Naive thymus-derived CD8-positive, alpha-beta T cell (primary cell): ENCODE data around the gene ME3. TPM values are rescaled to one million over a fixed set of nuclear protein-coding genes. Genes with fewer than 3 reads are reported as not detected.

Experiments
- ATAC-seq, 2 donors: fragments of 150-1000 bp; cut with Tn5 transposase in 1 of 2; sonication (Bioruptor Pico), chemical (Tn5 transposase) in 1 of 2; 1 replicate in 1 of 2; 2 replicates in 1 of 2; pipeline ENCODE4 v1.10.0; 2021; ENCODE audit warnings: mild to moderate bottlenecking in 2 of 2, moderate library complexity in 2 of 2
- POLR2A ChIA-PET: fragments of 350-600 bp; sonication (Branson Sonifier 250); formaldehyde crosslinking; loops from one replicate; lab custom pipeline; 2021; ENCODE audit warnings: antibody characterized with exemption; lab: Charles Lee
- DNase-seq, 10 donors: peaks; one replicate each; pipeline versions ENCODE4 v3.0.0 to v3.0.0-alpha.2; 2020 to 2022
- H3K27ac Mint-ChIP-seq, 10 donors: one replicate each; pipeline ENCODE4 v1.8.0; 2020 to 2022; ENCODE audit warnings: mild to moderate bottlenecking in 10 of 10, mixed read lengths in 10 of 10, moderate library complexity in 4 of 10, inconsistent platforms in 1 of 10
- H3K27me3 Mint-ChIP-seq, 5 donors: one replicate each; pipeline ENCODE4 v1.8.0; 2021 to 2022; ENCODE audit warnings: mixed read lengths in 5 of 5
- H3K36me3 Mint-ChIP-seq, 3 donors: one replicate each; pipeline ENCODE4 v1.8.0; 2020 to 2022; ENCODE audit warnings: mixed read lengths in 3 of 3, mild to moderate bottlenecking in 2 of 3, inconsistent platforms in 1 of 3
- H3K4me1 Mint-ChIP-seq, 4 donors: one replicate each; pipeline ENCODE4 v1.8.0; 2021 to 2022; ENCODE audit warnings: mixed read lengths in 4 of 4
- H3K4me3 Mint-ChIP-seq, 10 donors: one replicate each; pipeline ENCODE4 v1.8.0; 2020 to 2022; ENCODE audit warnings: mild to moderate bottlenecking in 10 of 10, mixed read lengths in 10 of 10, moderate library complexity in 6 of 10, inconsistent platforms in 1 of 10
- H3K9me3 Mint-ChIP-seq, 9 donors: one replicate each; pipeline ENCODE4 v1.8.0; 2020 to 2022; ENCODE audit warnings: mixed read lengths in 9 of 9, mild to moderate bottlenecking in 3 of 9, inconsistent platforms in 1 of 9, moderate library complexity in 1 of 9
- polyA plus RNA-seq, 3 donors: library from polyadenylated mRNA; unstranded; fragments of 300-500 nt; fragmentation: Illumina TruSeq; gene quantifications; one replicate each; pipeline ENCODE4 v1.2.3, GENCODE V29; 2021
- total RNA-seq, 8 experiments: library from RNA in 2 of 8; stranded (reverse) in 2 of 8; gene quantifications; one replicate each; pipeline ENCODE4 v1.2.3 and lab custom pipeline; 2021 to 2026

Gene ME3
- total and polyA plus RNA-seq, 5 experiments from 2014 or later = 0.48 to 2.5 (median 1.1) TPM

DNA sequence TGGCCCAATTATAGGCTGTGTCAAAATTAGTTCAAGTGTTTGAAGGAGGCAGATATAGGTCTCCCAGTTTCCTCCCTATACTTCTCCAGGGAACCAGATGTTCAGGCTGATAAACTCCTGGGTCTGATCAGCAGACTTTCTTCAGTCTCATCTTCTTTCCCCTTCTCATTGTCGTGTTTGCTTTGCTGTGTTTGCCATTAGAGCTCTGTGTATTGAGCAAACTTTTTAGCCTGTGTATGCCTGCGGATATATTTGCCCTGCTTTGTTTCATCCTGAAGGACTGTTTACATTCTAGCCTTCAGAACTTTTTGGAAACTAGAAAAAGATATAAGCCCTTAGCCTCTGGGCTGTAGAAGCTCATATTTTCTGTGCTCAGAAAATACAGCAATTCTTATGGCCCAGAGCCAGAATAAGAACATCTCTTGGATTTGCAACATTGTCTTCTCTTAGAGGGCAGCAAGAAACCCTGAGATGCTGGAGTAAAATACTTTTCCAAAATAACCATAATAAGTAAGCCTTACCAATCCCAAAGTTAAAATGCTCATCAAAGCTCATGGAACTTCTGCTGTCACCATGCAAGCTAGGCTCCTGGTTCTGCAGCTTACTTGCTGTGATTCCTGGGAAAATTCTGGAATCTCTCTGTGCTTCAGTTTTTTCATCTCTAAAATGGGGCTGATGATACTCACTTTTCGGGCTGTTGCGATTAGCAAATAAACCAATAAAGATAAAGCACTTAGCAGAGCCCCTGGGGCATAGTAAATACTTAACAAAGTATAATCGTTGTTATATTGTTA lies 34.1 kb upstream of the ME3 start:
- peaks cover 0 to 6% (median 2%) of the 10 kb centered on the region in 3 donors for H3K36me3 Mint-ChIP-seq
- no peaks in the 10 kb centered on the region for H3K4me1 Mint-ChIP-seq
- ATAC-seq = no peak
- POLR2A ChIA-PET = no interaction called here
- H3K9me3 Mint-ChIP-seq = peaks cover 0 to 12% (median 5%) of the 10 kb centered on the region in 9 donors
- DNase-seq = no peak
- H3K27ac Mint-ChIP-seq = no peak overlapping the region
- H3K27me3 Mint-ChIP-seq = peaks cover 2 to 29% (median 10%) of the 10 kb centered on the region in 5 donors
- no peak overlapping the region for H3K4me3 Mint-ChIP-seq

DNA sequence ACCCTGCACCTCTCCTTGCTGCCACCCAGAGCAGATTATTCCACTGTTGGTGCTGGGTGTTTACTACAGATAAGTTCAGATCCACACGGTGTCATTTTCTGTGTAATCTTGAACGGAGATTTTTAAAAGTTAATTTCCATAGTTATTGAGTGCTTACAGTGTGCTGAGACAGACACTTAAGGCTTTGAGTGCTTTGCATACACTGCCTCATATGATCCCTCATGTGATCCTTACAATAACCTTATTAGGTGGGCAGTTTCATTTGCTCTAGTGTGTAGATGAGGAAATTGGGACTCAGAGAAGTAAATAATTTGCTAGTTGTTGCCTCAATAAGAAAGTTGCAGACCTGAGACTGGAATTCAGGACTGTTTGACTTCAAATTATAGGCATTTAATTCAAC lies 32.3 kb upstream of the ME3 start:
- Mint-ChIP-seq H3K27ac (no peak overlapping the region), H3K9me3 (peaks cover 0 to 5% (median 0%) of the 10 kb centered on the region in 9 donors), H3K4me3 (no peak overlapping the region), H3K27me3 (peaks cover 2 to 29% (median 10%) of the 10 kb centered on the region in 5 donors), H3K36me3 (no peaks in the 10 kb centered on the region), H3K4me1 (no peaks in the 10 kb centered on the region)
- DNase-seq (no peak), ATAC-seq (no peak)
- POLR2A ChIA-PET = no interaction called here

DNA sequence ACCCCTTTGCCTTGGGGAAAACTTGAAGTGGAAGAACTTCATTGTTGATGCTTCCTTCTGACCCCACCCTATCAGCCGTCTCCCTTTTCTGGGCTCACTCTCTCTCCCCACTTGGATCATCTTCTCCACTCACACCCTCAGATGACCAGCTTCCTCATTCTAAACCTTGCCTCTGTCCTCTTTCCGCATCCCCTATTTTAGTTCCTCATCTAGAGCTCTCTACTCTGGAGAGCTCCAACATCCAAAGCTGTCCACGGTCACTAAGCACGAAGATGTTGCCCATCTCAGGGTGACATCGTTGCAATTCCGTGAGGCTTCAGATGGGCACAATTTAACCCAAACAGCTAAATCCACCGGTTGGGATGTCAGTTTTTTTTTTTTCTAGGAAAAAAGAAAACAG lies 31.6 kb upstream of the ME3 start:
- DNase-seq = no peak
- Mint-ChIP-seq H3K27ac (no peak overlapping the region), H3K9me3 (peaks cover 0 to 2% (median 0%) of the 10 kb centered on the region in 9 donors), H3K4me1 (no peaks in the 10 kb centered on the region), H3K27me3 (peaks cover 2 to 29% (median 10%) of the 10 kb centered on the region in 5 donors), H3K36me3 (no peaks in the 10 kb centered on the region), H3K4me3 (no peak overlapping the region)
- POLR2A ChIA-PET = no interaction called here
- ATAC-seq = no peak

DNA sequence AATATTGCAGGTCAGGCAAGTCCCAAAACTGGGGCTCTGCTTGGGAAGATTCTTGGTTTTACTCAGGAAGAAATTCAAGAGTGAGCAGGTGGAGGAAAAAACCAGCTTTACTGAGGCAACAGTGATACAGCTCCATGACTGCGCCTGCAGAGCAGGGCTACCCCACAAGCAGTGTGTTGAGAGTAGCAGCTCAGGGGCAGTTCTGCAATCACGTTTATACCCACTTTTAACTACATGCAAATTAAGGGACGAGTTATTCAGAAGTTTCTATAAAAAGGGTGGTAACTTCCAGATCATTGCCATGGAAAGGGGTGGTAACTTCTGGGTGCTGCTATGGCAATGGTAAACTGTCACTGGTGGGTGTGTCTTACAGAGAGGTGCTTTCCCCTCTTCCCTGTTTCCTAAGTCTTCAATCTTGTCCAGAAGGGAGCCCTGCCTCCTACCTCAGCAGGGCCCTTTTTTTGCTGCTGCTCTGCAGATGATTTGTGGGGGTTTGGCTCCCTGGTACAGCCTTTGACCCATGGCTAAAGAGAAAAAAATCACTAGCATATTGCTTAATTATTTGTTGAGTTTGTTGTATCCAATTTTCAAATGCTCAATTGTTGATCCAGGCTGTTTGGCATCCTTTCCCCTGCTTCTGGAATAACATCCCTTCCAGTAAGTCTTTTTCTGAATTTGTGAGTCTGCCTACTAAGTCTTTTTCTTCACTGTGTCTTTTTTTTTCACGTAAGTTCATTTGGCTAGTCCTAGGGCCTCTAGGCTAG lies 30.0 kb upstream of the ME3 start:
- Mint-ChIP-seq H3K9me3 (no peaks in the 10 kb centered on the region), H3K4me1 (no peaks in the 10 kb centered on the region), H3K4me3 (no peak overlapping the region), H3K27ac (no peak overlapping the region), H3K27me3 (peaks cover 2 to 16% (median 7%) of the 10 kb centered on the region in 5 donors), H3K36me3 (no peaks in the 10 kb centered on the region)
- DNase-seq (no peak), ATAC-seq (no peak)
- POLR2A ChIA-PET = no interaction called here

DNA sequence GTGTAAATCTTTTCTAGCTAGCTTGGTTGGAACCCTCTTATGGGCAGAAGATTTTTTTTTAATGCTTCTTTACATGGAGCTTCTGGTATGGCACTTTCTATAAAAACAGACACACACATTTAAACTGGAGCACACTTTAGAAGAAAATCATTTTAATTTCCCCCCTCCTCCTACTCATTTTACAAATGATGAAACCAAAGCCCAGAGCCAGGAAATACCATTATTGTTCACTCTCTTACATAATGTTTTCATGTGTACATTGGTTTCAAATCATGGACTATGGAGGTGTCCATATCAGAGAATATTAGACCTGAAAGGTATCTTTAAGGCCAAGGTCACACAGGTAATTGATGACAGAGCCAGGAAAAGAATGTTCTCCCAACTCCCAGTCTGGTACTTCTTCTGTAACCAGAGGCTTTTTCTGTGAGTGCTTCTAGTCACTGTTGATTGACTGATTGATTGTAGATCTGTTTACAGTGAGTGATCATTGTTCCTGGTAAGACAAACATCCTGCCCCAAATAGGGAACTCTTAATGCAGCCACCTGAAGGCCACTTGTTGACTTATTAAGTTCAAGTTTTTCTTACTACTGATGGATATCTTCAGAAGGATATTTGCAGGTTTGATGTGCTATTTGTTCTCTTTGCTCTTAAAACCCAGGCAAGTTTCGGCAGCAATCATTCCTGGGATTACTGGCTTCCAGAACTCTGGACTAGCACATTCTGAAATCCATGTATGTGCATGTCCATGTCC lies 26.8 kb upstream of the ME3 start:
- POLR2A ChIA-PET = no interaction called here
- H3K36me3 Mint-ChIP-seq = no peaks in the 10 kb centered on the region
- no peak overlapping the region for H3K27ac Mint-ChIP-seq
- H3K27me3 Mint-ChIP-seq = peaks cover 0 to 8% (median 1%) of the 10 kb centered on the region in 5 donors
- no peak for ATAC-seq
- H3K4me1 Mint-ChIP-seq = no peaks in the 10 kb centered on the region
- H3K9me3 Mint-ChIP-seq = no peaks in the 10 kb centered on the region
- H3K4me3 Mint-ChIP-seq = no peak overlapping the region
- DNase-seq = no peak

DNA sequence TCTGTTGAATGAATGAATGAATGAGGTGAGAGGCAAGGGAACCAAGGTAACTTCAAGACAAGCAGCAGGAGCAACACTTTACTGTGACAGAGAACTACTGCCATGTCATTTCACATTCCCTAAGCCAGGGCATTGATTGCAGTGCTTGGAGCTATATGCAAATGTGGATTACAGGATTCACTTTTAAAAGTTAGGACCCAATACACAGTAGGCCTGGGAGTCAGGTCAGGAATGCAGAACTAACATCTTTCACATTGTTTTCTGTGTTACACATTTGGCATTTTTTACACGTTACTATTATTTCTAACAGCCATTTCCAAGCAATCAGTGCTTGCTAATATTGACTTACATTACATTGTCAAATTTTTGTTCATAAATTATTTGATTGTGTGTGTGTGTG lies 26.2 kb upstream of the ME3 start:
- H3K27ac Mint-ChIP-seq = no peak overlapping the region
- ATAC-seq = no peak
- DNase-seq = no peak
- H3K4me3 Mint-ChIP-seq = no peak overlapping the region
- H3K4me1 Mint-ChIP-seq = no peaks in the 10 kb centered on the region
- H3K27me3 Mint-ChIP-seq = peaks cover 0 to 6% (median 1%) of the 10 kb centered on the region in 5 donors
- POLR2A ChIA-PET = no interaction called here
- no peaks in the 10 kb centered on the region for H3K36me3 Mint-ChIP-seq
- H3K9me3 Mint-ChIP-seq = no peaks in the 10 kb centered on the region

DNA sequence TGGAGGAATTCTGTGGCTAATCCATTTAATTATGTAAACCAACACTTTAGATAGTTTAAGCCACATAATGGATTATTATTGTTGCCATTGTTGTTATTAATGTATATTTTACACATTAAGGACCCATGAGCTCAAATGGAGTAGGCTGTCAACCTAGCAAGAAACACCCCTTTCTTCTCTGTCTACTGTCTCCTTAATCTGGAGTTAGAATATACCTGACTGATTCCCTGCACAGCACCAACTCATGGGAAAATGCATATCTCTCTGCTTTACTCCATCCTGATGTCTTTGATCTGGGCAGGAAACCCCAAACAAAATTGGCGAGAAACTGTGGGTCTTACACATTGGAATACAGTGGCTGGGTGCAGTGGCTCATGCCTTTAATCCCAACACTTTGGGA lies 24.0 kb upstream of the ME3 start:
- no peak for DNase-seq
- H3K4me1 Mint-ChIP-seq = peaks cover 0 to 2% (median 0%) of the 10 kb centered on the region in 4 donors
- no peaks in the 10 kb centered on the region for H3K36me3 Mint-ChIP-seq
- no peak overlapping the region for H3K4me3 Mint-ChIP-seq
- no peaks in the 10 kb centered on the region for H3K9me3 Mint-ChIP-seq
- H3K27ac Mint-ChIP-seq = peak overlapping the region in 1 of 10 donors; percentile 8
- POLR2A ChIA-PET = no interaction called here
- no peak for ATAC-seq
- peaks cover 2 to 13% (median 8%) of the 10 kb centered on the region in 5 donors for H3K27me3 Mint-ChIP-seq

DNA sequence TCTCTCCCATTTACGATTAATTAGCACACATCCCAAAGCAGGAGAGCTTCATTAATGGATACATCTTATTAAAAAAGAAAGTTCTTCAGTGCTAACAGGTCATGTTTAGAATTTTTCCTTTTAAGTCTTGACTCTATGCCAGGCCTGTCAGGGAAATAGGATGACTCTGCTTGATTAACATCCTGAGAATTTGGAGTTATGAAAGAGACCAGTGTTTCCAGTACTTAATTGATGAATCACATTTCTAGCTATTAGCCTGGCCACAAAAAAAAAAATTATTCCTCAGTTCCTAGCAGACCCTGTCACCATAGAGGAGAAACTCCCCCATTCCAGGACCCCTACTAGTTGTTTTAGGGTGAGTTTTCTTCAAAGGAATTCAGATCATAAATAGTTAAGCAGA lies 23.6 kb upstream of the ME3 start:
- no peak overlapping the region for H3K4me3 Mint-ChIP-seq
- no peak overlapping the region for H3K27ac Mint-ChIP-seq
- peaks cover 0 to 2% (median 0%) of the 10 kb centered on the region in 4 donors for H3K4me1 Mint-ChIP-seq
- DNase-seq (no peak), ATAC-seq (no peak)
- peaks cover 2 to 13% (median 8%) of the 10 kb centered on the region in 5 donors for H3K27me3 Mint-ChIP-seq
- H3K9me3 Mint-ChIP-seq = no peaks in the 10 kb centered on the region
- H3K36me3 Mint-ChIP-seq = no peaks in the 10 kb centered on the region
- POLR2A ChIA-PET = no interaction called here

DNA sequence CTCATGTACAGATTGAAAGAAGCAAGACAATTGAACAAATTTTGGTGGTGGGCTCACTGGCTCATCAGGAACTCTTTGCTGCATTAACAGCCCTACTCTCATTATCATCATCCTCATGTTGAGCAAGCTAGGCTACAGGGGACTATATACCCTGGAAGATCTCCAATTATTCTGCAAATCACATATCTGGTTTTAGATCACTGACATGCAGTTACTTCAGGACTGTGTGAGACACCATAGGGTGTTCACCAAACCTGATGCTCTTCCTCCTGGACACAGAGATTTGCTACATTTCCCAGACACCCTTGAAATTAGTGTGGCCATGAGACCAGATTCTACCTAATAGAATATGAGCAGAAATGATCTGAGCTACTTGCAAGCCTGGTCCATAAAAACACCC lies 23.0 kb upstream of the ME3 start:
- H3K36me3 Mint-ChIP-seq = no peaks in the 10 kb centered on the region
- H3K27me3 Mint-ChIP-seq = peaks cover 2 to 13% (median 8%) of the 10 kb centered on the region in 5 donors
- H3K4me1 Mint-ChIP-seq = peaks cover 0 to 2% (median 0%) of the 10 kb centered on the region in 4 donors
- POLR2A ChIA-PET = no interaction called here
- no peak overlapping the region for H3K27ac Mint-ChIP-seq
- no peak for ATAC-seq
- H3K4me3 Mint-ChIP-seq = no peak overlapping the region
- no peak for DNase-seq
- no peaks in the 10 kb centered on the region for H3K9me3 Mint-ChIP-seq

DNA sequence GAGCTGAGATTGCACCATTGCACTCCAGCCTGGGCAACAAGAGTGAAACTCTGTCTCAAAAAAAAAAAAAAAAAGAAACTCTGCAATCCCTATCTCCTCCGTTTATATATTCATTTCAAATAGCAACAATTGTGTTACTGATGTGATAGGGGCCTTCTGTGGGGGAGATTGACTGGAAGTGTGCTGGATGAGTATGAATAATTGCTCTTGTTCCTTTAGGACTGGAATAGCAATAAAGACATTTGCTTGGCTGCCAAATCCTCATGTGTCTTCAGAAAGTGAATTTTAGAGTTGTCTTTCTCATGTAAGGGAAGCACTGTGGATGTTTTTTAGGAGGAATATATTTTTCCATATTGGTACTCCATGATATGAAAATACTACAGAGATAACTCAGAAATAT lies 21.1 kb upstream of the ME3 start:
- POLR2A ChIA-PET = no interaction called here
- peaks cover 2 to 13% (median 8%) of the 10 kb centered on the region in 5 donors for H3K27me3 Mint-ChIP-seq
- no peaks in the 10 kb centered on the region for H3K9me3 Mint-ChIP-seq
- ATAC-seq = no peak
- H3K4me1 Mint-ChIP-seq = peaks cover 0 to 2% (median 0%) of the 10 kb centered on the region in 4 donors
- DNase-seq = no peak
- H3K36me3 Mint-ChIP-seq = no peaks in the 10 kb centered on the region
- H3K27ac Mint-ChIP-seq = no peak overlapping the region
- no peak overlapping the region for H3K4me3 Mint-ChIP-seq

DNA sequence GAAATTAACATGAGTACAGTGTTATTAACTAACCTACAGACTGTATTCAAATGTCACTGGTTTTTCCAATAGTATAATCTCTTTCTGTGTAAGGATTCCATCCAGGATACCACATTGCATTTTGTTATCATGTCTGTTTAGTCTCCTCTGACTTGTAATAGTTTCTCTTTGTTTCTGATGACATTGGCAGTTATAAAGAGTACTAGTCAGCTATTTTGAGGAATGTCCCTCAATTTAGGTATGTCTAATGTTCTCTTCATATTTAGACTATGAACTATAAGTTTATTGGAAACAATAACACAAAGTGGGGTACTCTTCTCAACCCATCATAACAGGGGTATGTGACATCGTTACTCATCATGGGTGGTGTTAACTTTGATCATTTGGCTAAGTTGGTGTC lies 20.3 kb upstream of the ME3 start:
- H3K9me3 Mint-ChIP-seq = no peaks in the 10 kb centered on the region
- H3K4me3 Mint-ChIP-seq = no peak overlapping the region
- POLR2A ChIA-PET = no interaction called here
- H3K4me1 Mint-ChIP-seq = peaks cover 0 to 2% (median 0%) of the 10 kb centered on the region in 4 donors
- H3K36me3 Mint-ChIP-seq = no peaks in the 10 kb centered on the region
- no peak for DNase-seq
- peaks cover 2 to 13% (median 8%) of the 10 kb centered on the region in 5 donors for H3K27me3 Mint-ChIP-seq
- ATAC-seq = no peak
- no peak overlapping the region for H3K27ac Mint-ChIP-seq

DNA sequence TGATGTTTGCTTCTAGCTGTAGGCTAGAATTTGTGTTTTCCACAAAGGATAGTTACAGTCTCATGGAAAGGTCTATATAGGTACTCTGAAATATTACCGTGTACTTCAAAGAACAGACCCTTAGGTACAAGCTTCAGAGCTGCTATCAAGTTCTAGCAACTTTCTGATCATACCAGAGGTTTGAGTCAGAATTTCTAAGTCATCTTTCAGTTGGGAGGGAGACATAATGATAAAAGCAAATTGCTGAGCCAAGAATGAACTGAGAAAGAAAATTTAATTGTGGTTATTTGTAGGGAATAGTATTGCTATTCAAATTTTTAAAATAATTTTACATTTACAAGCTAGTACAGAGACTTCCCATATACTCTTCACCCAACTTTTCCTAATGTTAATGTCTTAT lies 19.9 kb upstream of the ME3 start:
- DNase-seq (no peak), ATAC-seq (no peak)
- POLR2A ChIA-PET = no interaction called here
- peaks cover 0 to 2% (median 0%) of the 10 kb centered on the region in 4 donors for H3K4me1 Mint-ChIP-seq
- no peak overlapping the region for H3K27ac Mint-ChIP-seq
- H3K9me3 Mint-ChIP-seq = no peaks in the 10 kb centered on the region
- H3K27me3 Mint-ChIP-seq = peaks cover 2 to 13% (median 8%) of the 10 kb centered on the region in 5 donors
- no peaks in the 10 kb centered on the region for H3K36me3 Mint-ChIP-seq
- H3K4me3 Mint-ChIP-seq = no peak overlapping the region
